H1 (cell line): ENCODE results near the gene IDI1. TPM values are rescaled to one million over a fixed set of nuclear protein-coding genes. Genes with fewer than 3 reads are reported as not detected.
A peak's percentile ranks its signal among the peaks of the same experiment; 100 is the strongest.

ENCODE experiments used
- KDM4A ChIP-seq: IDR thresholded peaks from one replicate; pipeline ENCODE4 v1.7.1; 2012; ENCODE audit warnings: low read depth, mild to moderate bottlenecking, moderate library complexity, low read length, inconsistent platforms; ENCODE audit not compliant: severe bottlenecking
- RFX5 ChIP-seq: IDR thresholded peaks from 2 replicates; pipeline ENCODE4 v1.6.1; 2011; ENCODE audit warnings: low read depth, low read length, improper control_type of control experiment, borderline replicate concordance
- SAP30 ChIP-seq: fragments of 300-600 bp; sonication (generic); IDR thresholded peaks from 2 replicates; pipeline ENCODE4 v1.7.1; 2012; ENCODE audit warnings: low read length, moderate library complexity, mild to moderate bottlenecking, inconsistent platforms; ENCODE audit not compliant: insufficient read depth, insufficient replicate concordance
- SIX5 ChIP-seq: IDR thresholded peaks from 2 replicates; pipeline ENCODE4 v1.6.1; 2011; ENCODE audit warnings: mild to moderate bottlenecking, low read depth, low read length
- SP1 ChIP-seq: IDR thresholded peaks from 2 replicates; pipeline ENCODE4 v1.6.1; 2011; ENCODE audit warnings: low read depth, low read length
- TBP ChIP-seq: IDR thresholded peaks from 2 replicates; pipeline ENCODE4 v1.6.1; 2011; ENCODE audit warnings: low read depth, low read length, improper control_type of control experiment
- polyA plus RNA-seq, 7 experiments: library from polyadenylated mRNA; depleted of rRNA in 3 of 7; stranded (reverse) in 5 of 7; unstranded in 2 of 7; fragments of >200 nt in 5 of 7; fragments of 200-250 nt in 2 of 7; gene quantifications; 1 replicate in 5 of 7; 2 replicates in 1 of 7; 4 replicates in 1 of 7; pipeline versions ENCODE4 v1.2.1 to v1.2.3, GENCODE V29; 2011 to 2013; ENCODE audit warnings: missing spikeins in 2 of 7, mixed read lengths in 2 of 7
- total RNA-seq: library from RNA; stranded (reverse); fragmentation: NEBNext Ultra II Directional; extraction: Animal tissue kit (Norgen Biotek cat#: 25700); gene quantifications from 2 replicates; pipeline ENCODE4 v1.2.1, GENCODE V29; 2021
- TF ChIP-seq, protein P1 (sequence below): IDR thresholded peaks from 2 replicates; pipeline ENCODE4 v1.6.1; 2012; ENCODE audit warnings: low read length, inconsistent platforms

The IDI1 gene
- total and polyA plus RNA-seq, 2 of the 8 experiments (the other 6 are each of a cell fraction or from before 2014, with no cell fraction given), result 35.3 to 56.6 TPM

DNA sequence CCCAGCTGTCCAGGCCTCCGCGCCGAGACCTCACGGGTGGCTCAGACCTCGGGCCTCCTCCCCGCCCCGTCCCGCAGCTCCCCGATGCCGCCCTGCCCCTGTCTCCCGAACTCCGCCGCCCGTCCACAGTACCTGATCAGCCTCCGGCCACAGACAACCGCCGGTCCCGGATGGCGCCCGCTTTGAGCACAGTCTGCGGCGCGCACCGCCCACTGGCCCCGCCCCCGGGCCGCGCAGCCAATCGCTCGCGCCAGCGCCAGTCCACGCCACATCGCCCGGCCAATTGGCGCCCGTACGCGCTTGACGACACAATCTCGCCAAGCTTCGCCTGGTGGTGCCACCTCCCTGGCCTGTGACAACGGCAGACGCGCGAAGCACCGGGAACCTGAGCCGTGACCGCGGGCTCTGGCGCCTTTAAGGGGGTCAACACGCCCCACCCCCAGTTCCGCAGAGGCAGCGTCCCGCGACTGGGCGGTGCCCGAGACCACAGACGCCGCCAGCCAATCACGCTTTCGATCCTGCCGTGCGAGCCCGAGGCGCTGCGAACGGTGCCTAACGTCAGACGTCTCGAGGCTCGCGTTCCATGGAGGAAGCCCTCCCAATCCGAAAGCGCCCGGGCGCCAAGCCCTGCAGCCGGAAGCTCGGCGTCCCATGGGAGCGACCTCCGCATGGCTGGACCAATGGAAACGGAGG, at the start of gene IDI1 (continued):
- TF ChIP-seq KDM4A, result no peak
- TF ChIP-seq SIX5, result no peak
- TF ChIP-seq SAP30, result no peak
- TF ChIP-seq RFX5, result no peak
- TF ChIP-seq SP1, result peak; percentile 80
- peak; percentile 81 for TF ChIP-seq TBP
- TF ChIP-seq, protein P1, sequence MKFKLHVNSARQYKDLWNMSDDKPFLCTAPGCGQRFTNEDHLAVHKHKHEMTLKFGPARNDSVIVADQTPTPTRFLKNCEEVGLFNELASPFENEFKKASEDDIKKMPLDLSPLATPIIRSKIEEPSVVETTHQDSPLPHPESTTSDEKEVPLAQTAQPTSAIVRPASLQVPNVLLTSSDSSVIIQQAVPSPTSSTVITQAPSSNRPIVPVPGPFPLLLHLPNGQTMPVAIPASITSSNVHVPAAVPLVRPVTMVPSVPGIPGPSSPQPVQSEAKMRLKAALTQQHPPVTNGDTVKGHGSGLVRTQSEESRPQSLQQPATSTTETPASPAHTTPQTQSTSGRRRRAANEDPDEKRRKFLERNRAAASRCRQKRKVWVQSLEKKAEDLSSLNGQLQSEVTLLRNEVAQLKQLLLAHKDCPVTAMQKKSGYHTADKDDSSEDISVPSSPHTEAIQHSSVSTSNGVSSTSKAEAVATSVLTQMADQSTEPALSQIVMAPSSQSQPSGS, result 0 out of 2 replicates have a peak, but pooled peaks have one; percentile 11
